Choroid plexus epithelial cell (primary cell): Measurements from ENCODE around the gene RAD51B.

Experiments used
- DNase-seq: peaks from one replicate; pipeline ENCODE4 v3.0.0-alpha.2; 2010; ENCODE audit warnings: low read depth
- H3K4me3 ChIP-seq: 2 replicates; pipeline ENCODE4 v1.5.1; 2011; ENCODE audit warnings: low read depth, mild to moderate bottlenecking, control low read depth, low read length, moderate library complexity
- TF ChIP-seq, protein P1 (sequence below): conservative IDR thresholded peaks from 2 replicates; pipeline ENCODE4 v1.5.1; 2011; ENCODE audit warnings: low read depth, mild to moderate bottlenecking, control low read depth, inconsistent platforms, low read length, moderate library complexity

RAD51B gene

DNA sequence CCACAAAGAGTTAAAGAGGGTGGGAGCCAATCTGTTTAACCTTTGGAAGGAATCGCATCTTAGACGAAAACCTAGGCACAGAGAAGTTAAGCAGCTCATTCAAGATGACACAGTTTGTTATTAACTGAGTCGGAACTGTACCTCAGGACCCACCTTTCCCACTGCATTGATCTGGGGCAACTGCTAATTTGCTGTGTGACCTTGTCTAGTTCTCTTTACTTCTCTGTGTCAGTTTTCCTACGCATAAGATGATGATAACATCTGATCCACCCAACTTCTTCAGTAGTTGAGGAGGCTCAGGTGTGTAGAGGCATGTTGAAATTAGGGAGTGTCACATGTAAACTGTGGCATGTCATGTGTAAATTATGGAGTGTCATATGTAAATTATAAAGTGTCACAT lies 787.1 kb downstream of the RAD51B start:
- TF ChIP-seq, protein P1, sequence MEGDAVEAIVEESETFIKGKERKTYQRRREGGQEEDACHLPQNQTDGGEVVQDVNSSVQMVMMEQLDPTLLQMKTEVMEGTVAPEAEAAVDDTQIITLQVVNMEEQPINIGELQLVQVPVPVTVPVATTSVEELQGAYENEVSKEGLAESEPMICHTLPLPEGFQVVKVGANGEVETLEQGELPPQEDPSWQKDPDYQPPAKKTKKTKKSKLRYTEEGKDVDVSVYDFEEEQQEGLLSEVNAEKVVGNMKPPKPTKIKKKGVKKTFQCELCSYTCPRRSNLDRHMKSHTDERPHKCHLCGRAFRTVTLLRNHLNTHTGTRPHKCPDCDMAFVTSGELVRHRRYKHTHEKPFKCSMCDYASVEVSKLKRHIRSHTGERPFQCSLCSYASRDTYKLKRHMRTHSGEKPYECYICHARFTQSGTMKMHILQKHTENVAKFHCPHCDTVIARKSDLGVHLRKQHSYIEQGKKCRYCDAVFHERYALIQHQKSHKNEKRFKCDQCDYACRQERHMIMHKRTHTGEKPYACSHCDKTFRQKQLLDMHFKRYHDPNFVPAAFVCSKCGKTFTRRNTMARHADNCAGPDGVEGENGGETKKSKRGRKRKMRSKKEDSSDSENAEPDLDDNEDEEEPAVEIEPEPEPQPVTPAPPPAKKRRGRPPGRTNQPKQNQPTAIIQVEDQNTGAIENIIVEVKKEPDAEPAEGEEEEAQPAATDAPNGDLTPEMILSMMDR, result no peak
- H3K4me3 ChIP-seq, result no peak overlapping the region
- DNase-seq, result no peak

DNA sequence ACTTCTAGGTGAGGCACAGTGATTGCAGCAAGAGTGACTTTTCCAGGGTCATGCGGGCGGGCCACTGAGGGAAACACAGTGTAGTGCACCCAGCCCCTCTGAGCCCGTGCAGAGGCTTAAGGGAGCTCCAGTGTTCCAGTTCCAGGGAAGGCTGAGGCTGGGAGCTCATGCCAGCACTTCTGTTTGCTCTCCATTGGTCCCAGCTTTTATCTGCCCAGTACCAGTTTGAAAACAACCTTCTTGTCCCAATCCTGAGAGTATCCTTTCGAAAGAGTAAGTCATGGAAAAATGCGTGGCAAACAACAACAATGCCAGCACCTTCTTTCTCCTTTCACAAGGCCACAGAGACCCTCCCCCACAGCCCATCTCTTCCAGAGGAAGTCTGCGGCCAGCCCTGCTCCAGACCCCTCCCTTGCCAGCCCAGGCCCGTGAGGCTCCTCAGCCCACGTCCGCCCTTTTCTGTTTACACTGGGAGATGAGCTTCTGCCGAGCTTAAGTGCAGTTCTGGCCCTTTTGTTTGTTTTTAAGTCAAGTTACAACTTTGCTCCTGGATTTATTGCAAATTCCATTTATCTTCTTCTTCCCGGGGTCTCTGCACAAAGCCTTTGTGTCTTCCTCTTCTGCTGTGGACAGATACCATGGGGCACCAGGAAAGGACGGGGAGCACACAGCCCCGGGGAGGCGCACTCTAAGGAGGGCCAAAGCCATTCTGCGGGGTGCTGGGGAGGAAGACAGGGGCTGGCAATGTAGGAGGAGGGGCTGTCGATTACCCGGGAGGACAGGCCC lies 787.7 kb downstream of the RAD51B start:
- no peak overlapping the region for H3K4me3 ChIP-seq
- DNase-seq, result peak; percentile 59
- TF ChIP-seq, protein P1, result no peak

DNA sequence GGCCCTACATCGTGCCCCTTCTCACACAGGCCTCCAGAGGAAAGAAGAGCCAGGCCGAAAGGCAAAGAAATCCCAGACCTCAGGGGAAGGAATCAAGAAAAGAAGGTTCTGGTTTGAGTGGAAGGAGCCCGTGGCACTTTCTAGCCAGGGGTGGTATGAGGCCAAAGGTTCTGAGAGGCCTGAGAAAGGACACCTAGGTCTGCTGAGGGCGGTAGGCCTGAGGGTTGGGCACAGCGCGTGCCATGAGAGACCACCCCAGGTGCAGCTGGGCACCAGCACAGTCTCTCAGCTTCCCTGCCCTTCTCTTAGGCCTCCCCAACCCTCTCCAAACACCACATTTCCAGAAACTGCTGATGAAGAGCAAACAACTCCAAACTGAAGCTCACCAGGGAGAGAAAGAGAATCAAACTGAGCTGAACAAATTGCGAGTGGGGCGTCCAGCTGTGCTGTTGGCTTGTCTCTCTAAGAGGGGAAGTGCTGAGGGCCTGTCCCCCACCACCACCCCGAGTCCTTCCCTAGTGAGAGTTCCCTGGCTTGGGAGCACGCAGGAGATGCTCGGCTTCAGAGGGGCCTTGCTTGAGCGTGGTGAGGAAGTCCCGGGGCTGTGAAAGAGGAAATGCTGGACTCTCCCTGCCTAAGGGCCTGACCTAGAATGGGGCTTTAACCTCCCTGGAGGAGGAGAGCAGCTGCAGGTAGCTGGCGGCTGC lies 788.4 kb downstream of the RAD51B start:
- DNase-seq, result no peak
- TF ChIP-seq, protein P1, result no peak
- H3K4me3 ChIP-seq, result no peak overlapping the region

DNA sequence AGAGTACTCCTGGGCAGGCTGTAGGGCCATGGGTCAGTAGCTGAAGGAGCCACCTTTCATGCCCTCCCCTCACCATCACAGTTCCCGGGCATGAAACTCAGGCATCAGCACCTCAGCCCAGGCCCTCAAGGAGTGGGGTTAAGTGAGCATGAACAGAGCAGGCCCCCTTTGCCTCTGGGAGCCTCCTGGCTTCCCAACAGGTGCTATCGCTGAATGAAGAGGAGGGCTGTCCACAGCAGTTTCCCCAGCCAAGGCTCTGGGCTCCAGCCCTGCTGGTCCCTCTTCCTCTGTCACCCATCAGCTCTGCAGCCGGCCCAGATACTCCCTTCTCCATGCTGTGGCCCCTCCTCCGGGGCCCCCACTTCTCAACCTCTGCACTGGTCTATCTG lies 789.0 kb downstream of the RAD51B start:
- TF ChIP-seq, protein P1, result no peak
- no peak for DNase-seq
- no peak overlapping the region for H3K4me3 ChIP-seq

DNA sequence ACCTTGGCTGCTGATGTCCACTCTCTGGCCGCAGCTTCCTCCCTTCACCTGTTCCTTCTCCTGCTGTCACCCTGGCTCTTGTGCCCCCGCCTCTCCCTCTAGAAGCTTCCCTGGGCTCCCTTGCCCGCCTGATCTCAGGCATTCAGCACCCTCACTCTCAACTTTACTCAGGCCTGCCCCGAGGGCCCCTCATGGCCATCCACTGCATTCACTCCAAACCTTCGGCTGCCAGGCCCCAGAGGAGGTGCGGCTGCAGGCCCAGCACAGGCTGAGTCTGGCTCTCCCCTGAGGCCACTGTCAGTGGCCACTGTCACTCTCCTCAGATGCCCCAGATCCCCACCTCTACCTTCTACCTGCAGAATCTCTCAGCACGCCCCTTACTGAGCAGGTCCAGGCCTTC lies 789.4 kb downstream of the RAD51B start:
- no peak for DNase-seq
- TF ChIP-seq, protein P1, result no peak

DNA sequence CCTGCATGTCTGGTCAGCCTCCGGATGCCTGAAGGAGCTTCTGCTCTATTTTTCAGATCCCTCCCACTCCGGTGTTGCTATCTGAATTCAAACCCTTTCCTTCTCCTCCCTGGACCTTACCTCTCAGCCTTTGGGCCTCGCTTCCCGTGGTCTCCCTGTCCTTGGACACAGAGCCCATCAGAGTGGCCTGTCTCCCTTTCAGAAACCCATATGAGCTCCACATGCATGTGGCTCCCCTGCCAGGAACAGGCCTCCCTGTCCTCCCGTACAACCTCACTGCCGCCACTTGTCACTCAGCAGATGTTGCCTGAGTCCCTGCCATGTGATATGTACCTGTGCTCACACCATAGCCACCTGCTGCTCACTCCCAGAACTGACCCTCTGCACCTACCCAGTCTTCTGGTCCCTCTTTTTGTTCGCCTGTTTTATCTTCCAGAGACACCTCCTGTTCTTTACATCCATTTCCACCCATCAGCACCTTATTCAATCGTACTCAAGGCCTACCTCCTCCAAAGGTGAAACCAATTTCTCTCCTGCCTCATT lies 790.7 kb downstream of the RAD51B start:
- DNase-seq, result no peak
- no peak overlapping the region for H3K4me3 ChIP-seq
- TF ChIP-seq, protein P1, result no peak

More for the DNA sequence above, 789.4 kb downstream of the RAD51B start:
- H3K4me3 ChIP-seq, result no peak overlapping the region
